ENCODE measurements around the gene GOLT1B. TPM values are rescaled to one million over a fixed set of nuclear protein-coding genes. Genes with fewer than 3 reads are reported as not detected.

The GOLT1B gene
- total and polyA plus RNA-seq, 2 of the 13 experiments (the other 11 are each of a cell fraction or from before 2014, with no cell fraction given), result 23.6 to 38.4 TPM

DNA sequence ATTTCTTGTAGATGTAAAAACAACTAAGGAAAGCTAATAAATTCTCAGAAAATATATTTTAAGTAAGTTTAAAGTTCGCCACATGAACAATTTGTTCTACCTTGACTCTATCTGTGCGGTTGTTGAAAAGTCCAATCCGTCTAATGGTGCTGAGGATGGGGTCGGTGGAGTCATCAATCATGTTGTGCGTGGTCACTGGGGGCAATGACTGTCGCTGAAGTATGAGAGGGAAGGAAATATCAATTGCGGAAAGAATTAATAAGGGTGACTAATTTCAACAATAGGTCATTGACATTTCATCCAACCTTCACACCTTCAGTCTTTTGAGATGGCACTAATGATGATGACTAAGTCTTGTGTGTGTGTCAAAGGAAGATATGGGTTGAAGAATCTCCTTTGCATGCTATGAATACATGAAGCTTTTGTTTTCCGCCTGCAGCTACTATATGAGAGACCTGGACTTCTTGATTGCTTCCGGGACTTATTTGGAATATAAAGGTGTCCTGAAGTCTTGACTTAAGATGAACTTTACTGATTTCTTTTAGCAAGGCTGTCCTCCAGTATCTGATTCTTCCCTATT lies 56.6 kb downstream of the GOLT1B start:
- ATAC-seq (no peak), DNase-seq (ENCODE audit: low spot score) (no peak), FAIRE-seq (no peak)
- Histone ChIP-seq H3K27ac (ENCODE audit: extremely low read length, insufficient read depth, low read length) (no peak overlapping the region), H3K4me2 (ENCODE audit: low read depth, low read length) (no peak overlapping the region), H3K79me2 (ENCODE audit: insufficient read depth, low read length) (no peaks in the 10 kb centered on the region), H4K20me1 (ENCODE audit: insufficient read depth, low read length) (no peaks in the 10 kb centered on the region), H3K36me3 (replicated peaks in 1 of 2; ENCODE audit: control insufficient read depth in 1 of 2, insufficient read depth in 2 of 2, low read length in 2 of 2) (no peaks in the 10 kb centered on the region), H2AFZ (ENCODE audit: low read length) (no peak overlapping the region), H3K4me3 (replicated peaks in 1 of 3; ENCODE audit: insufficient read depth in 1 of 3, low read depth in 2 of 3, low read length in 3 of 3) (no peak overlapping the region), H3K4me1 (ENCODE audit: insufficient read depth, low read length) (peaks cover 34% of the 10 kb centered on the region), H3K27me3 (ENCODE audit: control insufficient read depth in 1 of 2, insufficient read depth in 2 of 2, low read length in 2 of 2) (no peaks in the 10 kb centered on the region), H3K9ac (ENCODE audit: insufficient read depth, low read depth, low read length) (no peak overlapping the region), H3K9me3 (ENCODE audit: low read length) (no peaks in the 10 kb centered on the region)
- POLR2A ChIA-PET, result no interaction called here
- CTCF ChIA-PET (ENCODE audit: low intra/inter-chr PET ratio, low total read pairs), result no interaction called here
- intact Hi-C loops (cut with micrococcal nuclease; ENCODE audit: unreplicated experiment) (no loop called here), in situ Hi-C loops (cut with HindIII; ENCODE audit: extremely low pct_ligation_motif_present, low pct_unique_long_range_greater_than_20kb) (no loop called here)
- TF ChIP-seq ZNF317 (CRISPR knock-in tag; IDR thresholded peaks at IDR 0.05) (no peak), ZBTB4 (CRISPR knock-in tag; IDR thresholded peaks at IDR 0.05; ENCODE audit: borderline replicate concordance) (no peak), RNF219 (CRISPR knock-in tag; IDR thresholded peaks at IDR 0.05) (no peak), AHR (CRISPR knock-in tag; IDR thresholded peaks at IDR 0.05) (no peak), SP1 (IDR thresholded peaks at IDR 0.05) (no peak), SP1 (CRISPR knock-in tag; IDR thresholded peaks at IDR 0.05) (no peak), ZNF263 (CRISPR knock-in tag; IDR thresholded peaks at IDR 0.05) (no peak), ZFP37 (CRISPR knock-in tag; IDR thresholded peaks at IDR 0.05; ENCODE audit: borderline replicate concordance) (no peak), ZNF12 (CRISPR knock-in tag; IDR thresholded peaks at IDR 0.05) (no peak), ZEB1 (IDR thresholded peaks at IDR 0.05; ENCODE audit: insufficient replicate concordance, low read depth) (no peak), FOXC1 (CRISPR knock-in tag; IDR thresholded peaks at IDR 0.05; ENCODE audit: borderline replicate concordance) (no peak), ZNF629 (CRISPR knock-in tag; conservative IDR thresholded peaks at IDR 0.05) (no peak), ZSCAN21 (CRISPR knock-in tag; IDR thresholded peaks at IDR 0.05; ENCODE audit: borderline replicate concordance) (no peak), KDM6A (CRISPR knock-in tag; IDR thresholded peaks at IDR 0.05; ENCODE audit: low read depth) (no peak), ZNF577 (CRISPR knock-in tag; IDR thresholded peaks at IDR 0.05; ENCODE audit: borderline replicate concordance, low read depth) (no peak), ZFY (CRISPR knock-in tag; IDR thresholded peaks at IDR 0.05) (no peak), EP300 (IDR thresholded peaks at IDR 0.05; ENCODE audit: low read depth in 2 of 2, low read length in 2 of 2) (no peak), EP300 (CRISPR knock-in tag; IDR thresholded peaks at IDR 0.05; ENCODE audit: borderline replicate concordance) (no peak), AKAP8 (CRISPR knock-in tag; IDR thresholded peaks at IDR 0.05) (no peak), ZNF709 (CRISPR knock-in tag; IDR thresholded peaks at IDR 0.05) (no peak)
- BruUV-seq (replicated peaks), result no TSS peak
- 90% methylated on average over 9 of the region's 9 CpGs for WGBS (ENCODE audit: low lambda C conversion rate)

Measured in HepG2 (cell line).